Spleen (tissue), 11 donors: Measurements from ENCODE around the gene SMIM45.

Experiments used
- DNase-seq: peaks from one replicate; pipeline ENCODE4 v3.0.0-alpha.2; 2020
- H3K27ac ChIP-seq, 8 donors: fragments of 200-600 bp; sonication (generic) in 7 of 8; 1 replicate in 4 of 8; 2 replicates in 4 of 8; pipeline versions ENCODE4 v1.5.0 to v1.8.0; 2016 to 2021; ENCODE audit warnings: inconsistent platforms in 4 of 8, mild to moderate bottlenecking in 4 of 8, moderate library complexity in 1 of 8
- H3K27me3 ChIP-seq, 7 donors: fragments of 200-600 bp; sonication (generic) in 6 of 7; replicated peaks in 1 of 7; 1 replicate in 4 of 7; 2 replicates in 3 of 7; pipeline versions ENCODE4 v1.5.0 to v1.8.0; 2016 to 2021; ENCODE audit warnings: inconsistent platforms in 3 of 7, mild to moderate bottlenecking in 1 of 7
- H3K36me3 ChIP-seq, 6 donors: fragments of 200-600 bp; sonication (generic) in 5 of 6; 1 replicate in 4 of 6; 2 replicates in 2 of 6; pipeline versions ENCODE4 v1.5.0 to v1.8.0; 2016 to 2021; ENCODE audit warnings: inconsistent platforms in 2 of 6
- H3K4me1 ChIP-seq, 6 donors: fragments of 200-600 bp; sonication (generic) in 5 of 6; 1 replicate in 3 of 6; 2 replicates in 3 of 6; pipeline versions ENCODE4 v1.5.0 to v1.8.0; 2016 to 2021; ENCODE audit warnings: inconsistent platforms in 3 of 6
- H3K4me3 ChIP-seq, 8 donors: fragments of 200-600 bp; sonication (generic) in 7 of 8; 1 replicate in 4 of 8; 2 replicates in 4 of 8; pipeline versions ENCODE4 v1.5.0 to v1.8.0; 2016 to 2021; ENCODE audit warnings: inconsistent platforms in 4 of 8, mild to moderate bottlenecking in 4 of 8, moderate library complexity in 2 of 8
- H3K9me3 ChIP-seq, 8 donors: fragments of 200-600 bp; sonication (generic) in 7 of 8; 1 replicate in 4 of 8; 2 replicates in 4 of 8; pipeline versions ENCODE4 v1.5.0 to v1.8.0; 2016 to 2021; ENCODE audit warnings: inconsistent platforms in 4 of 8
- CTCF ChIP-seq, 11 experiments: fragments of 200-600 bp in 7 of 11; fragments of 450-650 bp in 4 of 11; sonication (generic) in 4 of 11; IDR thresholded peaks in 8 of 11; conservative IDR thresholded peaks in 3 of 11; 1 replicate in 7 of 11; 2 replicates in 4 of 11; pipeline versions ENCODE4 v1.4.0 to v1.8.0; 2016 to 2021; ENCODE audit warnings: antibody characterized with exemption in 11 of 11, inconsistent platforms in 4 of 11, mild to moderate bottlenecking in 1 of 11
- POLR2A ChIP-seq, 3 donors: fragments of 450-650 bp; IDR thresholded peaks; one replicate each; pipeline ENCODE4 v1.5.1; 2017; ENCODE audit warnings: antibody characterized with exemption in 3 of 3, mild to moderate bottlenecking in 1 of 3
- POLR2AphosphoS5 ChIP-seq, 3 donors: sonication (generic); formaldehyde crosslinking; IDR thresholded peaks; one replicate each; pipeline ENCODE4 v1.5.1; 2017; ENCODE audit warnings: antibody characterized with exemption in 3 of 3
- WGBS, 5 donors: extraction: QIAGEN DNeasy Blood & Tissue Kit in 3 of 5; methylation state at CpG; one replicate each; pipeline versions ENCODE4 v1.1.5 to v1.1.7; 2013 to 2018; 5-methylcytosine and 5-hydroxymethylcytosine counted together
- intact Hi-C: fragments of 100-400 bp; cut with DNase I; formaldehyde crosslinking; loops from one replicate; pipeline ENCODE4 v1.15.0; 2023; ENCODE audit warnings: low total_unique reads
- donor health status: healthy with polysubstance abuse.
- donor health status: DM: no; HTN: no; CAD: no; lungs with moderate emphysema.
- donor health status: DM: no; HTN: no; CAD: no.
- donor health status: Bipolar disorder and iron deficiency.
- donor health status: healthy.
- donor health status: DM: no; HTN: no; CAD: no.
- donor health status: DM: yes; HTN: yes; CAD: no.

SMIM45 gene

GRCh38 chr22:41915786-41916493 lies 36.0 kb upstream of the SMIM45 start:
- no peak for DNase-seq
- intact Hi-C loops, result no loop called here
- Histone ChIP-seq H3K27me3 (peaks cover 4 to 97% (median 57%) of the 10 kb centered on the region in 7 donors), H3K4me3 (peak overlapping the region in 2 of 8 donors; percentile 41 to 74), H3K36me3 (no peaks in the 10 kb centered on the region), H3K27ac (no peak overlapping the region), H3K4me1 (peaks cover 32 to 95% (median 66%) of the 10 kb centered on the region in 6 donors), H3K9me3 (no peaks in the 10 kb centered on the region)
- WGBS, 5 donors, result 50 to 63% (median 52%) methylated on average over 10 to 11 of the region's 11 CpGs
- peak in 1 of 3 donors; percentile 2 for TF ChIP-seq POLR2AphosphoS5 (IDR thresholded peaks at IDR 0.05)
- no peak for TF ChIP-seq POLR2A (IDR thresholded peaks at IDR 0.05)

GRCh38 chr22:41916745-41917358 lies 35.1 kb upstream of the SMIM45 start:
- DNase-seq, result peak; percentile 68
- peaks cover 4 to 88% (median 48%) of the 10 kb centered on the region in 7 donors for H3K27me3 ChIP-seq
- WGBS, 5 donors, result 66 to 76% (median 75%) methylated on average over 10 of the region's 10 CpGs
- TF ChIP-seq POLR2AphosphoS5 (IDR thresholded peaks at IDR 0.05) (no peak), CTCF (IDR thresholded peaks at IDR 0.05 in 8 of 11, conservative IDR thresholded peaks at IDR 0.05 in 3 of 11) (no peak), POLR2A (IDR thresholded peaks at IDR 0.05) (no peak)
- intact Hi-C loops, result no loop called here
- no peak overlapping the region for H3K27ac ChIP-seq
- H3K9me3 ChIP-seq, result no peaks in the 10 kb centered on the region
- peaks cover 26 to 95% (median 65%) of the 10 kb centered on the region in 6 donors for H3K4me1 ChIP-seq
- H3K4me3 ChIP-seq, result no peak overlapping the region
- no peaks in the 10 kb centered on the region for H3K36me3 ChIP-seq

- peaks cover 0 to 82% (median 42%) of the 10 kb centered on the region in 7 donors for H3K27me3 ChIP-seq
- intact Hi-C loops, result no loop called here
- H3K9me3 ChIP-seq, result no peaks in the 10 kb centered on the region
- peak overlapping the region in 1 of 8 donors; percentile 99 for H3K27ac ChIP-seq
- H3K4me1 ChIP-seq, result peaks cover 26 to 95% (median 69%) of the 10 kb centered on the region in 6 donors
- H3K4me3 ChIP-seq, result no peak overlapping the region
- DNase-seq, result peak; percentile 80
- TF ChIP-seq POLR2A (IDR thresholded peaks at IDR 0.05) (no peak), POLR2AphosphoS5 (IDR thresholded peaks at IDR 0.05) (no peak)
- no peaks in the 10 kb centered on the region for H3K36me3 ChIP-seq
- WGBS, 5 donors, result 68 to 81% (median 75%) methylated on average over 9 to 11 of the region's 11 CpGs
These were observed 34.5 kb upstream of the SMIM45 start for GRCh38 chr22:41917375-41917902.

- no peaks in the 10 kb centered on the region for H3K9me3 ChIP-seq
- peaks cover 0 to 5% (median 0%) of the 10 kb centered on the region in 6 donors for H3K36me3 ChIP-seq
- TF ChIP-seq CTCF (IDR thresholded peaks at IDR 0.05 in 8 of 11, conservative IDR thresholded peaks at IDR 0.05 in 3 of 11), result no peak
- peak; percentile 78 to 86 (median 79) for TF ChIP-seq POLR2AphosphoS5 (IDR thresholded peaks at IDR 0.05)
- no peak for TF ChIP-seq POLR2A (IDR thresholded peaks at IDR 0.05)
- H3K4me1 ChIP-seq, result peaks cover 26 to 96% (median 74%) of the 10 kb centered on the region in 6 donors
- H3K27me3 ChIP-seq, result peaks cover 0 to 75% (median 35%) of the 10 kb centered on the region in 7 donors
- peak; percentile 88 for DNase-seq
- peak overlapping the region in 1 of 8 donors; percentile 70 for H3K4me3 ChIP-seq
- intact Hi-C loops, result no loop called here
- 50 to 66% (median 58%) methylated on average over 18 to 23 of the region's 23 CpGs for WGBS, 5 donors
- H3K27ac ChIP-seq, result peak overlapping the region in 5 of 8 donors; percentile 87 to 99 (median 93)
These were observed 33.8 kb upstream of the SMIM45 start for GRCh38 chr22:41917903-41918791.
